HG02571 (cell line): Measurements from ENCODE around the gene LAMB3.

Source experiments
- ATAC-seq: cut with Tn5 transposase; IDR thresholded peaks from one replicate; pipeline ENCODE4 v1.9.1; 2021; ENCODE audit warnings: mild to moderate bottlenecking, moderate library complexity; ENCODE audit not compliant: unreplicated experiment

The LAMB3 gene

GRCh38 chr1:209618756-209619420 lies 33.3 kb downstream of the LAMB3 start:
- no peak for ATAC-seq

- no peak for ATAC-seq
Measured at GRCh38 chr1:209618291-209618690, 33.9 kb downstream of the LAMB3 start.

GRCh38 chr1:209617755-209618154 lies 34.5 kb downstream of the LAMB3 start:
- no peak for ATAC-seq

- no peak for ATAC-seq
Measured at GRCh38 chr1:209617047-209617673, 35.1 kb downstream of the LAMB3 start.

- ATAC-seq: no peak
Measured at GRCh38 chr1:209616366-209617046, 35.7 kb downstream of the LAMB3 start.

- ATAC-seq: no peak
Measured at GRCh38 chr1:209614906-209615305, 37.3 kb downstream of the LAMB3 start.

GRCh38 chr1:209614151-209614420 lies 38.1 kb downstream of the LAMB3 start:
- no peak for ATAC-seq

GRCh38 chr1:209613400-209614150 lies 38.6 kb downstream of the LAMB3 start:
- no peak for ATAC-seq

GRCh38 chr1:209612646-209613399 lies 39.4 kb downstream of the LAMB3 start:
- no peak for ATAC-seq

GRCh38 chr1:209611771-209612570 lies 40.3 kb downstream of the LAMB3 start:
- no peak for ATAC-seq

- no peak for ATAC-seq
Measured at GRCh38 chr1:209610631-209610905, 41.7 kb downstream of the LAMB3 start.

GRCh38 chr1:209609791-209610630 lies 42.2 kb downstream of the LAMB3 start:
- no peak for ATAC-seq

GRCh38 chr1:209609041-209609790 lies 43.0 kb downstream of the LAMB3 start:
- ATAC-seq: no peak

GRCh38 chr1:209607795-209608178 lies 44.4 kb downstream of the LAMB3 start:
- ATAC-seq: peak; percentile 19

GRCh38 chr1:209607102-209607794 lies 45.0 kb downstream of the LAMB3 start:
- peak; percentile 90 for ATAC-seq

GRCh38 chr1:209603877-209604276 lies 48.3 kb downstream of the LAMB3 start:
- no peak for ATAC-seq

GRCh38 chr1:209601809-209602657 lies 50.2 kb downstream of the LAMB3 start:
- no peak for ATAC-seq
